SIG-M5 treated with dmso at 0.1 percent for 504 hours (cell line): ENCODE measurements around the gene APOLD1.
"Not testable (repeated sequence)": the region's sequence is repeated elsewhere in the genome, so short reads cannot be mapped to it uniquely, and the experiment has no call there.

ENCODE experiments used
- DNase-seq: peaks from one replicate; lab custom pipeline; 2025; ENCODE audit not compliant: unreplicated experiment; lab: John Stamatoyannopoulos, UW

The APOLD1 gene

GRCh38 chr12:12839003-12839395 is 53.5 kb downstream of the APOLD1 start:
- DNase-seq, result no peak

GRCh38 chr12:12839439-12839838 is 54.0 kb downstream of the APOLD1 start:
- DNase-seq, result not testable (repeated sequence)

GRCh38 chr12:12839873-12840579 is 54.6 kb downstream of the APOLD1 start:
- DNase-seq, result no peak

GRCh38 chr12:12840580-12840899 is 55.1 kb downstream of the APOLD1 start:
- DNase-seq, result no peak
